HepG2 (cell line): ENCODE measurements around the gene DCDC1.

ENCODE experiments used
- CEBPG ChIP-seq: IDR thresholded peaks from 2 replicates; pipeline ENCODE4 v1.6.1; 2016
- NR2C2 ChIP-seq: sonication (generic); formaldehyde crosslinking; IDR thresholded peaks from 2 replicates; pipeline ENCODE4 v1.4.0; 2020; ENCODE audit warnings: missing genetic modification reagents, mild to moderate bottlenecking, moderate library complexity, borderline replicate concordance
- POLR2A ChIP-seq, 2 experiments: IDR thresholded peaks; 2 replicates each; pipeline ENCODE4 v1.6.1; 2011; ENCODE audit warnings: low read depth in 2 of 2, low read length in 2 of 2, mild to moderate bottlenecking in 1 of 2, moderate library complexity in 1 of 2; ENCODE audit not compliant: insufficient read depth in 1 of 2
- ZNF232 ChIP-seq: sonication (generic); formaldehyde crosslinking; IDR thresholded peaks from 2 replicates; pipeline ENCODE4 v1.4.0; 2020; ENCODE audit warnings: missing genetic modification reagents, borderline replicate concordance
- ZNF547 ChIP-seq: sonication (generic); formaldehyde crosslinking; IDR thresholded peaks from 2 replicates; pipeline ENCODE4 v1.5.1; 2020; ENCODE audit warnings: mild to moderate bottlenecking, missing genetic modification reagents
- ZNF678 ChIP-seq: sonication (generic); formaldehyde crosslinking; IDR thresholded peaks from 2 replicates; pipeline ENCODE4 v1.4.0; 2020; ENCODE audit warnings: mild to moderate bottlenecking, missing genetic modification reagents
- ZSCAN5A ChIP-seq: sonication (generic); formaldehyde crosslinking; IDR thresholded peaks from 2 replicates; pipeline ENCODE4 v1.8.0; 2022; ENCODE audit warnings: mild to moderate bottlenecking, missing genetic modification reagents, borderline replicate concordance

- TF ChIP-seq ZSCAN5A: no peak
- no peak for TF ChIP-seq ZNF678 (CRISPR knock-in tag)
- TF ChIP-seq POLR2A (IDR thresholded peaks at IDR 0.05; ENCODE audit: insufficient read depth in 1 of 2, low read depth in 2 of 2, low read length in 2 of 2): no peak
- no peak for TF ChIP-seq NR2C2 (CRISPR knock-in tag)
- TF ChIP-seq CEBPG (CRISPR knock-in tag): no peak
- TF ChIP-seq ZNF232 (CRISPR knock-in tag): no peak
- no peak for TF ChIP-seq ZNF547 (CRISPR knock-in tag)
Observed at GRCh38 chr11:30852645-30853044, 516.9 kb downstream of the DCDC1 start.
